ENCODE results near the gene MTAP.

Gene MTAP

GRCh38 chr9:21985964-21986667, 183.7 kb downstream of the MTAP start:
- in situ Hi-C loops (cut with MboI; ENCODE audit: low sequenced_read_pairs) = loop anchor here (25.0 kb wide), 1 partner anchor 226 kb away; no protein-coding TSS in a partner anchor
